Measurements from ENCODE around the gene SAPCD2.

DNA sequence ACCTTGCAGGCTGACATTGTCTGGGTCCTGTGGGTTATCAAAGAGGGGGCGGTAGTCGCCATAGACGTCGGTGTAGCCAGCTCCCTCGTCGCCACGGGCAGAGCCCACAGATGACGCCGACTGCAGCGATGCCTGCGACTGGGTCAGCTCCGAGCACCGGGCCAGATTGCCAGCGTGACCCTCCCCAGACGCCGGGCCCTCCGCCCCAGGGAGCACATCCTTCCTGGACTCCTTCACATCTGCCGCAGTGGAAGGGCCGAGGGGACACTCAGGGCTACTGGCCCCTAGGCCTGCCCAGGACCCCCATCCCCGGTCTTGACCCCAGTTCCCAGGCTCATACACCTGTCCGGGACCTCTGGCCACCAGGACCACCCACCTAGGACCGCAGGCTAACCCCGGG lies 56.2 kb downstream of the SAPCD2 start:
- TF ChIP-seq, protein P1, sequence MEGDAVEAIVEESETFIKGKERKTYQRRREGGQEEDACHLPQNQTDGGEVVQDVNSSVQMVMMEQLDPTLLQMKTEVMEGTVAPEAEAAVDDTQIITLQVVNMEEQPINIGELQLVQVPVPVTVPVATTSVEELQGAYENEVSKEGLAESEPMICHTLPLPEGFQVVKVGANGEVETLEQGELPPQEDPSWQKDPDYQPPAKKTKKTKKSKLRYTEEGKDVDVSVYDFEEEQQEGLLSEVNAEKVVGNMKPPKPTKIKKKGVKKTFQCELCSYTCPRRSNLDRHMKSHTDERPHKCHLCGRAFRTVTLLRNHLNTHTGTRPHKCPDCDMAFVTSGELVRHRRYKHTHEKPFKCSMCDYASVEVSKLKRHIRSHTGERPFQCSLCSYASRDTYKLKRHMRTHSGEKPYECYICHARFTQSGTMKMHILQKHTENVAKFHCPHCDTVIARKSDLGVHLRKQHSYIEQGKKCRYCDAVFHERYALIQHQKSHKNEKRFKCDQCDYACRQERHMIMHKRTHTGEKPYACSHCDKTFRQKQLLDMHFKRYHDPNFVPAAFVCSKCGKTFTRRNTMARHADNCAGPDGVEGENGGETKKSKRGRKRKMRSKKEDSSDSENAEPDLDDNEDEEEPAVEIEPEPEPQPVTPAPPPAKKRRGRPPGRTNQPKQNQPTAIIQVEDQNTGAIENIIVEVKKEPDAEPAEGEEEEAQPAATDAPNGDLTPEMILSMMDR (conservative IDR thresholded peaks at IDR 0.05; ENCODE audit: low read depth, low read length), result no peak
- TF ChIP-seq EZH2 (IDR thresholded peaks at IDR 0.05; ENCODE audit: borderline replicate concordance, low read depth, low read length, poor library complexity, severe bottlenecking), result no peak
